HL-60 (cell line): ENCODE data around the gene MRPL39.
"Not testable (repeated sequence)": the region's sequence is repeated elsewhere in the genome, so short reads cannot be mapped to it uniquely, and the experiment has no call there.

Source experiments
- DNase-seq, 2 experiments: peaks; one replicate each; pipeline ENCODE4 v3.0.0-alpha.2; 2010 to 2020; ENCODE audit warnings: low read depth in 1 of 2, low spot score in 1 of 2
- H3K27ac ChIP-seq: fragments of 250-450 bp; sonication (Bioruptor Pico); replicated peaks from 2 replicates; pipeline ENCODE4 v1.5.1; 2020; ENCODE audit warnings: mild to moderate bottlenecking, moderate library complexity
- H3K27me3 ChIP-seq: fragments of 250-450 bp; sonication (Bioruptor Pico); 2 replicates; pipeline ENCODE4 v1.5.1; 2021; ENCODE audit warnings: mild to moderate bottlenecking, moderate library complexity; ENCODE audit not compliant: insufficient read depth, poor library complexity, severe bottlenecking
- H3K4me3 ChIP-seq: replicated peaks from 2 replicates; pipeline ENCODE4 v1.5.1; 2011; ENCODE audit warnings: mild to moderate bottlenecking, control low read depth, low read length; ENCODE audit not compliant: insufficient read depth
- GABPA ChIP-seq: IDR thresholded peaks from 2 replicates; pipeline ENCODE4 v1.6.1; 2012; ENCODE audit warnings: low read depth
- POLR2AphosphoS5 ChIP-seq: IDR thresholded peaks from 2 replicates; pipeline ENCODE4 v1.6.1; 2012; ENCODE audit warnings: low read depth
- SPI1 ChIP-seq: IDR thresholded peaks from 2 replicates; pipeline ENCODE4 v1.6.1; 2012; ENCODE audit warnings: low read depth, mild to moderate bottlenecking, borderline replicate concordance
- TF ChIP-seq, protein P1 (sequence below): IDR thresholded peaks from one replicate; pipeline ENCODE4 v1.5.1; 2011; ENCODE audit warnings: low read length, control low read depth, inconsistent platforms; ENCODE audit not compliant: insufficient read depth
- TF ChIP-seq, protein P2 (sequence below): IDR thresholded peaks from 2 replicates; pipeline ENCODE4 v1.6.1; 2012; ENCODE audit warnings: low read depth; ENCODE audit not compliant: insufficient replicate concordance

Gene MRPL39

DNA sequence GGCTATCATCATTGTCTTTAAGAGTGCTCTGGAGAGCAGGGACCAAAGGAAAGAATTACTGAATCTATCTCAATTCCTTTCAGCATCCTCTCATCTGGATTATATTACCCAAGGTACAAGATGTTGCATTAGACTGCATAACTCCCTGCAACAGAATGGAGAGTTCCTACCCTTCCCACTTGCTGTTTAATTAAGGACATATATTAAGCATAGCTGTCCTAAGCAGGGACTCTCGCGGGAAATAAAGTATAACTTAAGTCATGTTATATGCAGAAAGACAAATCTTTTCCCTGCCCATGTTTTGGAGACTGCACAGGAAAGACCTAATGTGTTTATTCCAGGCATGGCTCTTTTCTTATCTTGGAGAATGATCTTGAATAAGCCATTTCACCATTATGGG, 25.0 kb upstream of the MRPL39 start:
- H3K27me3 ChIP-seq, result no peaks in the 10 kb centered on the region
- no peak overlapping the region for H3K27ac ChIP-seq
- H3K4me3 ChIP-seq, result no peak overlapping the region
- DNase-seq, result no peak
- TF ChIP-seq POLR2AphosphoS5 (no peak), SPI1 (no peak), GABPA (no peak)
- TF ChIP-seq, protein P1, sequence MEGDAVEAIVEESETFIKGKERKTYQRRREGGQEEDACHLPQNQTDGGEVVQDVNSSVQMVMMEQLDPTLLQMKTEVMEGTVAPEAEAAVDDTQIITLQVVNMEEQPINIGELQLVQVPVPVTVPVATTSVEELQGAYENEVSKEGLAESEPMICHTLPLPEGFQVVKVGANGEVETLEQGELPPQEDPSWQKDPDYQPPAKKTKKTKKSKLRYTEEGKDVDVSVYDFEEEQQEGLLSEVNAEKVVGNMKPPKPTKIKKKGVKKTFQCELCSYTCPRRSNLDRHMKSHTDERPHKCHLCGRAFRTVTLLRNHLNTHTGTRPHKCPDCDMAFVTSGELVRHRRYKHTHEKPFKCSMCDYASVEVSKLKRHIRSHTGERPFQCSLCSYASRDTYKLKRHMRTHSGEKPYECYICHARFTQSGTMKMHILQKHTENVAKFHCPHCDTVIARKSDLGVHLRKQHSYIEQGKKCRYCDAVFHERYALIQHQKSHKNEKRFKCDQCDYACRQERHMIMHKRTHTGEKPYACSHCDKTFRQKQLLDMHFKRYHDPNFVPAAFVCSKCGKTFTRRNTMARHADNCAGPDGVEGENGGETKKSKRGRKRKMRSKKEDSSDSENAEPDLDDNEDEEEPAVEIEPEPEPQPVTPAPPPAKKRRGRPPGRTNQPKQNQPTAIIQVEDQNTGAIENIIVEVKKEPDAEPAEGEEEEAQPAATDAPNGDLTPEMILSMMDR, result no peak
- TF ChIP-seq, protein P2, sequence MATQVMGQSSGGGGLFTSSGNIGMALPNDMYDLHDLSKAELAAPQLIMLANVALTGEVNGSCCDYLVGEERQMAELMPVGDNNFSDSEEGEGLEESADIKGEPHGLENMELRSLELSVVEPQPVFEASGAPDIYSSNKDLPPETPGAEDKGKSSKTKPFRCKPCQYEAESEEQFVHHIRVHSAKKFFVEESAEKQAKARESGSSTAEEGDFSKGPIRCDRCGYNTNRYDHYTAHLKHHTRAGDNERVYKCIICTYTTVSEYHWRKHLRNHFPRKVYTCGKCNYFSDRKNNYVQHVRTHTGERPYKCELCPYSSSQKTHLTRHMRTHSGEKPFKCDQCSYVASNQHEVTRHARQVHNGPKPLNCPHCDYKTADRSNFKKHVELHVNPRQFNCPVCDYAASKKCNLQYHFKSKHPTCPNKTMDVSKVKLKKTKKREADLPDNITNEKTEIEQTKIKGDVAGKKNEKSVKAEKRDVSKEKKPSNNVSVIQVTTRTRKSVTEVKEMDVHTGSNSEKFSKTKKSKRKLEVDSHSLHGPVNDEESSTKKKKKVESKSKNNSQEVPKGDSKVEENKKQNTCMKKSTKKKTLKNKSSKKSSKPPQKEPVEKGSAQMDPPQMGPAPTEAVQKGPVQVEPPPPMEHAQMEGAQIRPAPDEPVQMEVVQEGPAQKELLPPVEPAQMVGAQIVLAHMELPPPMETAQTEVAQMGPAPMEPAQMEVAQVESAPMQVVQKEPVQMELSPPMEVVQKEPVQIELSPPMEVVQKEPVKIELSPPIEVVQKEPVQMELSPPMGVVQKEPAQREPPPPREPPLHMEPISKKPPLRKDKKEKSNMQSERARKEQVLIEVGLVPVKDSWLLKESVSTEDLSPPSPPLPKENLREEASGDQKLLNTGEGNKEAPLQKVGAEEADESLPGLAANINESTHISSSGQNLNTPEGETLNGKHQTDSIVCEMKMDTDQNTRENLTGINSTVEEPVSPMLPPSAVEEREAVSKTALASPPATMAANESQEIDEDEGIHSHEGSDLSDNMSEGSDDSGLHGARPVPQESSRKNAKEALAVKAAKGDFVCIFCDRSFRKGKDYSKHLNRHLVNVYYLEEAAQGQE, result no peak

DNA sequence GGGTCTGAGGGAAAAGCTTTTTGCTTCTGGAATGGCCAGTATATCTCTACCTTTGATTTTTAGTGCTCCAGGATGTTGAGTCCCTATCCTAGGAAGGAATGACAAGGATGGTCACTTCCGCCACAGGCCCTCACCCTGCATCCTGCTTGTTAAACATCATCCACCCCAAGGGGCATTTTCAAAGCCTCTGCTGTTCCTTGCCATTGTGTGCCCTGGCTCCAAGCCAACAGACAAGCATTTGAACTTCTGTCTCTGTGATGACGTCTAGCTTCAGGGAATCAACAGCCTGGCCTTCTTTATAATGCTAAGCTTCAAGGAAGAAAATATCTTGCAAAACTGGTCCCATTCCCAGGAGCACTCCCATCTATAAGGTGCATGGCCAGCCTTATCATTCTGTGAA, 19.5 kb upstream of the MRPL39 start:
- no peak for DNase-seq
- Histone ChIP-seq H3K27ac (no peak overlapping the region), H3K4me3 (no peak overlapping the region), H3K27me3 (no peaks in the 10 kb centered on the region)
- TF ChIP-seq SPI1, result no peak
- TF ChIP-seq, protein P2, result no peak

DNA sequence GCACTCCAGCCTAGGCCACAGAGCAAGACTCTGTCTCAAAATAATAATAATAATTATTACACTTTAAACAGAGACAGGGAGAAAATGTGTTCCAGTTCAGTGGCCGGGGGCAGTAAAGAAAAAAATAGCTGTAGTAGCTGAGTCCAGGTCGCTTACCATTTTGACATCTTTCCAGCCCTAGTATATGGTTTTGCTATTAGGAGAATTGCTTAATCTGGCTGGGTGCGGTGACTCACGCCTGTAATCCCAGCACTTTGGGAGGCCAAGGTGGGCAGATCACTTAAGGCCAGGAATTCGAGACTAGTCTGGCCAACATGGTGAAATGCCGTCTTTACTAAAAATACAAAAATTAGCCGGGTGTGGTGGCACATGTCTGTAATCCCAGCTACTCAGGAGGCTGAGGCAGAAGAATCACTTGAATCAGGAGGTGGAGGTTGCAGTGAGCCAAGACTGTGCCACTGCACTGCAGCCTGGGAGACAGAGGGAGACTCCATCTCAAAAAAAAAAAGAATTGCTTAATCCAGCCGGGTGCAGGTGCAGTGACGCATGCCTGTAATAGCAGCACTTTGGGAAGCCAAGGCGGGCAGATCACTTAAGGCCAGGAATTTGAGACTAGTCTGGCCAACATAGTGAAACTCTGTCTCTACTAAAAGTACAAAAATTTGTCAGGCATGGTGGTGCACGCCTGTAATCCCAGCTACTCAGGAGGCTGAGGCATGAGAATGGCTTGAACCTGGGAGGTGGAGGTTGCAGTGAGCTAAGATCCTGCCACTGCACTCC, 18.7 kb upstream of the MRPL39 start:
- not testable (repeated sequence) for DNase-seq, H3K27ac ChIP-seq, H3K4me3 ChIP-seq, H3K27me3 ChIP-seq

DNA sequence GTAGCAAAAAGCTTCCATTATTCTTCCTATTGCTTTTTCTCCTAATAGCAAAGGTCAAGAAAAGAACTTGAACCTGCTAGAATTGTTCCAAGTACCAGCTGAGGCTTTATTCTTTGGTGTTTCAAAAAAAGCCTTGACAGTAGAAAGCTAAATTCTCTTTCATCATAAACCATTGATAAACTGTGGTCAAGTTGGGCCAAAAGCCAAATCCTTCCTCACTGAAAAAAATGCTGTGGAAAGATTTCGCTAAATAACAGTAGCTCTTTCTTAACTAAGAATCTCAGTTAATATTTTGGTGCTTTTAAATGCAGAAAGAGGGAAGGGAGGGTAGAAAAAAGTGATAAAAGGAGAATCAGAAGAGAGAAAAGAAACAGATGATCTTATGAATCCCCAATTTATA, 17.8 kb upstream of the MRPL39 start:
- Histone ChIP-seq H3K27me3 (no peaks in the 10 kb centered on the region), H3K4me3 (no peak overlapping the region), H3K27ac (no peak overlapping the region)
- TF ChIP-seq POLR2AphosphoS5, result no peak
- TF ChIP-seq, protein P2, result no peak
- TF ChIP-seq, protein P1, result no peak
- TF ChIP-seq SPI1, result no peak
- no peak for TF ChIP-seq GABPA
- DNase-seq, result no peak
